Liver (tissue), 9 donors: ENCODE measurements around the gene CTNNBL1. TPM values are rescaled to one million over a fixed set of nuclear protein-coding genes. Genes with fewer than 3 reads are reported as not detected.
A peak's percentile ranks its signal among the peaks of the same experiment; 100 is the strongest.

ENCODE experiments used
- DNase-seq: peaks from one replicate; pipeline ENCODE4 v3.0.0-alpha.2; 2017; ENCODE audit warnings: low spot score
- H3K27ac ChIP-seq, 2 donors: one replicate each; pipeline ENCODE4 v1.7.0; 2013; ENCODE audit warnings: inconsistent platforms in 2 of 2, low read length in 2 of 2, control low read depth in 1 of 2, low read depth in 1 of 2, mild to moderate bottlenecking in 1 of 2
- H3K27me3 ChIP-seq, 4 donors: one replicate each; pipeline versions ENCODE4 v1.6.1 to v1.7.0; 2013; ENCODE audit warnings: low read length in 3 of 4, inconsistent platforms in 1 of 4, mild to moderate bottlenecking in 1 of 4, moderate library complexity in 1 of 4; ENCODE audit not compliant: control insufficient read depth in 4 of 4, insufficient read depth in 4 of 4
- H3K36me3 ChIP-seq, 4 donors: one replicate each; pipeline versions ENCODE4 v1.6.1 to v1.7.0; 2013; ENCODE audit warnings: low read length in 3 of 4, mild to moderate bottlenecking in 3 of 4, low read depth in 1 of 4, moderate library complexity in 1 of 4; ENCODE audit not compliant: control insufficient read depth in 4 of 4, insufficient read depth in 3 of 4
- H3K4me1 ChIP-seq, 4 donors: one replicate each; pipeline versions ENCODE4 v1.6.1 to v1.7.0; 2013; ENCODE audit warnings: low read length in 3 of 4, mild to moderate bottlenecking in 3 of 4, moderate library complexity in 1 of 4; ENCODE audit not compliant: control insufficient read depth in 4 of 4, insufficient read depth in 4 of 4
- H3K4me3 ChIP-seq, 3 donors: one replicate each; pipeline versions ENCODE4 v1.6.1 to v1.7.0; 2013; ENCODE audit warnings: low read length in 3 of 3, control low read depth in 1 of 3, low read depth in 1 of 3, mild to moderate bottlenecking in 1 of 3
- H3K9ac ChIP-seq, 2 donors: one replicate each; pipeline ENCODE4 v1.7.0; 2013; ENCODE audit warnings: low read length in 2 of 2, mild to moderate bottlenecking in 2 of 2, moderate library complexity in 2 of 2, control low read depth in 1 of 2, low read depth in 1 of 2
- H3K9me3 ChIP-seq, 4 donors: one replicate each; pipeline versions ENCODE4 v1.6.1 to v1.7.0; 2013; ENCODE audit warnings: low read length in 3 of 4; ENCODE audit not compliant: control insufficient read depth in 4 of 4
- ATF3 ChIP-seq: IDR thresholded peaks from 2 replicates; pipeline ENCODE4 v1.6.1; 2016; ENCODE audit warnings: antibody characterized with exemption
- CTCF ChIP-seq: fragments of 150-350 bp; IDR thresholded peaks from 2 replicates; pipeline ENCODE4 v1.5.1; 2017; ENCODE audit warnings: improper control_type of control experiment, low read depth, low read length; ENCODE audit not compliant: missing input control
- FOXA2 ChIP-seq: IDR thresholded peaks from 2 replicates; pipeline ENCODE4 v1.6.1; 2016; ENCODE audit warnings: antibody characterized with exemption
- GABPA ChIP-seq, 2 donors: IDR thresholded peaks in 1 of 2; conservative IDR thresholded peaks in 1 of 2; 2 replicates each; pipeline ENCODE4 v1.6.1; 2016; ENCODE audit warnings: antibody characterized with exemption in 2 of 2, mild to moderate bottlenecking in 1 of 2, moderate library complexity in 1 of 2
- HNF4A ChIP-seq, 2 donors: conservative IDR thresholded peaks; 2 replicates each; pipeline ENCODE4 v1.6.1; 2016; ENCODE audit warnings: antibody characterized with exemption in 2 of 2, mild to moderate bottlenecking in 2 of 2
- JUND ChIP-seq, 2 donors: IDR thresholded peaks; 2 replicates each; pipeline ENCODE4 v1.6.1; 2016; ENCODE audit warnings: antibody characterized with exemption in 2 of 2
- MAX ChIP-seq: IDR thresholded peaks from 2 replicates; pipeline ENCODE4 v1.6.1; 2016; ENCODE audit warnings: antibody characterized with exemption
- NR2F2 ChIP-seq: IDR thresholded peaks from 2 replicates; pipeline ENCODE4 v1.6.1; 2016; ENCODE audit warnings: antibody characterized with exemption
- REST ChIP-seq: IDR thresholded peaks from 2 replicates; pipeline ENCODE4 v1.6.1; 2016; ENCODE audit warnings: antibody characterized with exemption, mild to moderate bottlenecking
- TAF1 ChIP-seq: conservative IDR thresholded peaks from 2 replicates; pipeline ENCODE4 v1.6.1; 2016; ENCODE audit warnings: antibody characterized with exemption, mild to moderate bottlenecking
- YY1 ChIP-seq: IDR thresholded peaks from 2 replicates; pipeline ENCODE4 v1.6.1; 2016; ENCODE audit warnings: antibody characterized with exemption, mild to moderate bottlenecking
- WGBS: extraction: QIAGEN DNeasy Blood & Tissue Kit; methylation state at CpG from one replicate; pipeline ENCODE4 v1.1.7; 2013; 5-methylcytosine and 5-hydroxymethylcytosine counted together
- polyA plus RNA-seq, 2 donors: library from polyadenylated mRNA; stranded (reverse) in 1 of 2; unstranded in 1 of 2; fragments of 200-250 nt in 1 of 2; fragments of >200 nt in 1 of 2; fragmentation: Nextera tagmentation in 1 of 2; extraction: Ambion mirVana in 1 of 2; gene quantifications; one replicate each; pipeline versions ENCODE4 v1.2.1 to v1.2.3, GENCODE V29; 2013 to 2015
- total RNA-seq, 2 donors: library from RNA; depleted of rRNA; stranded (reverse); fragments of >200 nt; gene quantifications; one replicate each; pipeline ENCODE4 v1.2.3, GENCODE V29; 2014
- donor health status: healthy.
- donor health status: healthy.
- donor health status: healthy.
- donor health status: healthy.
- donor health status: healthy.

Gene CTNNBL1
- total and polyA plus RNA-seq, 4 donors = 18.3 to 25.4 (median 20.3) TPM

GRCh38 chr20:37703035-37703845 is 9.4 kb downstream of the CTNNBL1 start:
- Histone ChIP-seq H3K27me3 (no peaks in the 10 kb centered on the region), H3K9me3 (no peaks in the 10 kb centered on the region), H3K9ac (no peak overlapping the region), H3K4me1 (peaks cover 2 to 10% (median 6%) of the 10 kb centered on the region in 4 donors), H3K27ac (no peak overlapping the region), H3K4me3 (no peak overlapping the region), H3K36me3 (peaks cover 0 to 1% (median 0%) of the 10 kb centered on the region in 4 donors)
- WGBS = 89% methylated on average over 6 of the region's 6 CpGs
- no peak for DNase-seq
- TF ChIP-seq NR2F2 = no peak
- no peak for TF ChIP-seq HNF4A (conservative IDR thresholded peaks at IDR 0.05)
- TF ChIP-seq FOXA2 = no peak
- no peak for TF ChIP-seq MAX
- no peak for TF ChIP-seq YY1
- no peak for TF ChIP-seq TAF1

- no peak overlapping the region for H3K27ac ChIP-seq
- TF ChIP-seq NR2F2 = peak; percentile 41
- no peak for TF ChIP-seq REST
- no peaks in the 10 kb centered on the region for H3K27me3 ChIP-seq
- WGBS = 91% methylated on average over 1 of the region's 1 CpG
- peaks cover 0 to 3% (median 0%) of the 10 kb centered on the region in 4 donors for H3K4me1 ChIP-seq
- H3K36me3 ChIP-seq = no peaks in the 10 kb centered on the region
- no peak overlapping the region for H3K9ac ChIP-seq
- no peaks in the 10 kb centered on the region for H3K9me3 ChIP-seq
- no peak for DNase-seq
- H3K4me3 ChIP-seq = no peak overlapping the region
These were observed 11.1 kb downstream of the CTNNBL1 start for GRCh38 chr20:37704955-37705354.

- peaks cover 0 to 13% (median 7%) of the 10 kb centered on the region in 4 donors for H3K4me1 ChIP-seq
These were observed 12.5 kb downstream of the CTNNBL1 start for GRCh38 chr20:37706298-37706697.

More at GRCh38 chr20:37706298-37706697, 12.5 kb downstream of the CTNNBL1 start:
- H3K36me3 ChIP-seq = no peaks in the 10 kb centered on the region
- H3K4me3 ChIP-seq = no peak overlapping the region
- no peak for TF ChIP-seq CTCF
- TF ChIP-seq NR2F2 = no peak
- no peak for TF ChIP-seq FOXA2
- no peak for TF ChIP-seq JUND (IDR thresholded peaks at IDR 0.05)
- no peak for TF ChIP-seq ATF3
- no peak for TF ChIP-seq GABPA (IDR thresholded peaks at IDR 0.05 in 1 of 2, conservative IDR thresholded peaks at IDR 0.05 in 1 of 2)
- no peaks in the 10 kb centered on the region for H3K9me3 ChIP-seq
- 93% methylated on average over 3 of the region's 3 CpGs for WGBS
- H3K27me3 ChIP-seq = no peaks in the 10 kb centered on the region
- DNase-seq = no peak
- no peak overlapping the region for H3K27ac ChIP-seq
- no peak overlapping the region for H3K9ac ChIP-seq
